Body of pancreas (tissue), 4 donors: ENCODE measurements around the gene DEPDC5. TPM values are rescaled to one million over a fixed set of nuclear protein-coding genes. Genes with fewer than 3 reads are reported as not detected.

ENCODE experiments used
- ATAC-seq: fragments of 150-250 bp; one replicate; pipeline ENCODE4 v1.9.1; 2016
- DNase-seq, 4 donors: peaks; one replicate each; pipeline ENCODE4 v3.0.0-alpha.2; 2019
- H3K27ac ChIP-seq, 4 donors: fragments of 200-600 bp; sonication (generic); 1 replicate in 3 of 4; 2 replicates in 1 of 4; pipeline versions ENCODE4 v1.5.1 to v1.6.1; 2016 to 2019; ENCODE audit warnings: mild to moderate bottlenecking in 1 of 4, mixed read lengths in 1 of 4, moderate library complexity in 1 of 4
- H3K27me3 ChIP-seq, 2 donors: fragments of 200-600 bp; sonication (generic); one replicate each; pipeline ENCODE4 v1.6.0; 2016; ENCODE audit warnings: mild to moderate bottlenecking in 1 of 2
- H3K36me3 ChIP-seq, 2 donors: fragments of 200-600 bp; sonication (generic); replicated peaks in 1 of 2; 2 replicates each; pipeline ENCODE4 v1.5.1; 2016; ENCODE audit warnings: low read depth in 2 of 2; ENCODE audit not compliant: insufficient read depth in 1 of 2
- H3K4me1 ChIP-seq: fragments of 200-600 bp; sonication (generic); one replicate; pipeline ENCODE4 v1.6.0; 2016
- H3K4me3 ChIP-seq, 2 donors: fragments of 200-600 bp; sonication (generic); 1 replicate in 1 of 2; 2 replicates in 1 of 2; pipeline ENCODE4 v1.5.1; 2016 to 2019
- H3K9me3 ChIP-seq, 3 donors: fragments of 200-600 bp; sonication (generic); 1 replicate in 2 of 3; 2 replicates in 1 of 3; pipeline ENCODE4 v1.5.1; 2016
- POLR2A ChIP-seq, 3 donors: fragments of 450-650 bp; IDR thresholded peaks; one replicate each; pipeline ENCODE4 v1.6.1; 2016; ENCODE audit warnings: antibody characterized with exemption in 3 of 3, mild to moderate bottlenecking in 2 of 3
- WGBS, 2 donors: methylation state at CpG; one replicate each; pipeline ENCODE4 v1.1.5; 2017; 5-methylcytosine and 5-hydroxymethylcytosine counted together
- intact Hi-C: fragments of 100-400 bp; cut with DNase I; formaldehyde crosslinking; loops from one replicate; pipeline ENCODE4 v1.15.1; 2023
- total RNA-seq, 2 donors: library from RNA; depleted of rRNA; stranded (reverse); fragments of >200 nt; gene quantifications; one replicate each; pipeline ENCODE4 v1.1.0, GENCODE V29; 2016
- TF ChIP-seq, protein P1 (sequence below), 7 experiments: fragments of 450-650 bp in 4 of 7; fragments of 200-600 bp in 3 of 7; sonication (generic) in 3 of 7; IDR thresholded peaks; one replicate each; pipeline ENCODE4 v1.5.1; 2016 to 2019; ENCODE audit warnings: antibody characterized with exemption in 7 of 7

Gene DEPDC5
- total RNA-seq, 2 donors from 2014 or later: 21.4 to 40.0 TPM

DNA sequence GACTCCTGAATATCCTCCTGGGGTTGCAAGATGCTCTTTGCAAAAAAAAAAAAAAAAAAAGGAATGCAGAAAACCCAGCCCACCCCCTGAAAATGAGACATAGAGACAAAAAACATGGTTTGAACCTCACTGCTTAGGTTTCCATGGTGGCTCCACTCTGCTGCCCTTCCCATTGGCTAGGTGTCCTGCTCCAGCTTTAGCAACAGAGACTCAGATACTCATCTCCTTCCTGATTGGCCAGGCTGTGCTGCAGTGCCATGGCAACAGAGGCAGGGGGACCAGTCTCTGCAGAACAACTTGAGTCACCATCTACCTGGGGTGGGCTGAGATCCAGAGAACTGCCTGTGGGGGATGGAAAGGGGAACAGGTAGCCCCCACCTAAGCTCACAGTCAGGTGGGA lies 173.2 kb downstream of the DEPDC5 start:
- no peak for ATAC-seq
- Histone ChIP-seq H3K4me3 (no peak overlapping the region), H3K27me3 (no peaks in the 10 kb centered on the region), H3K9me3 (no peaks in the 10 kb centered on the region), H3K27ac (no peak overlapping the region), H3K4me1 (no peaks in the 10 kb centered on the region), H3K36me3 (no peaks in the 10 kb centered on the region)
- DNase-seq: no peak
- TF ChIP-seq, protein P1, sequence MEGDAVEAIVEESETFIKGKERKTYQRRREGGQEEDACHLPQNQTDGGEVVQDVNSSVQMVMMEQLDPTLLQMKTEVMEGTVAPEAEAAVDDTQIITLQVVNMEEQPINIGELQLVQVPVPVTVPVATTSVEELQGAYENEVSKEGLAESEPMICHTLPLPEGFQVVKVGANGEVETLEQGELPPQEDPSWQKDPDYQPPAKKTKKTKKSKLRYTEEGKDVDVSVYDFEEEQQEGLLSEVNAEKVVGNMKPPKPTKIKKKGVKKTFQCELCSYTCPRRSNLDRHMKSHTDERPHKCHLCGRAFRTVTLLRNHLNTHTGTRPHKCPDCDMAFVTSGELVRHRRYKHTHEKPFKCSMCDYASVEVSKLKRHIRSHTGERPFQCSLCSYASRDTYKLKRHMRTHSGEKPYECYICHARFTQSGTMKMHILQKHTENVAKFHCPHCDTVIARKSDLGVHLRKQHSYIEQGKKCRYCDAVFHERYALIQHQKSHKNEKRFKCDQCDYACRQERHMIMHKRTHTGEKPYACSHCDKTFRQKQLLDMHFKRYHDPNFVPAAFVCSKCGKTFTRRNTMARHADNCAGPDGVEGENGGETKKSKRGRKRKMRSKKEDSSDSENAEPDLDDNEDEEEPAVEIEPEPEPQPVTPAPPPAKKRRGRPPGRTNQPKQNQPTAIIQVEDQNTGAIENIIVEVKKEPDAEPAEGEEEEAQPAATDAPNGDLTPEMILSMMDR (IDR thresholded peaks at IDR 0.05): no peak
- no peak for TF ChIP-seq POLR2A (IDR thresholded peaks at IDR 0.05)
- intact Hi-C loops: no loop called here

DNA sequence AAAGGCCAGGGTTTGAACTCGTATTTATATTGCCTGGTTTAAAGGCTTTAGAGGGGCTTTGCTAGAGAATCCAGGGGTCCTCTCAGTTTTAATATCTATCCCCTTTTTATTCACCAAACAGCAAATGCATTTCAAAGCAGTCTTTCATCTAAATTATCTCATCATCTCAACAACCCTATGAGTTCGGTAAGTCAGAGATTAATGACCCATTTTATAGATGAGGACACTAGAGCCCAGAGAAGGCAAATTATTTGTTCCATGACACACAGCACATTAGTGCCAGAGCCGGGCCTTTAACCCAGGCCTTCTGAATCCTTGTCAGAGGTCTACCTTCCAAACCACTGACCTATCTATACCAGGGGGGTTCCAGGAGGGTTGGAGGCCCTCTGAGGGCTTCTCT lies 173.7 kb downstream of the DEPDC5 start:
- Histone ChIP-seq H3K36me3 (no peaks in the 10 kb centered on the region), H3K27me3 (no peaks in the 10 kb centered on the region), H3K4me3 (no peak overlapping the region), H3K27ac (no peak overlapping the region), H3K4me1 (no peaks in the 10 kb centered on the region), H3K9me3 (no peaks in the 10 kb centered on the region)
- 66 to 71% methylated on average over 3 of the region's 3 CpGs for WGBS, 2 donors
- intact Hi-C loops: no loop called here
- TF ChIP-seq, protein P1 (IDR thresholded peaks at IDR 0.05): no peak
- no peak for TF ChIP-seq POLR2A (IDR thresholded peaks at IDR 0.05)
- DNase-seq (no peak), ATAC-seq (no peak)

DNA sequence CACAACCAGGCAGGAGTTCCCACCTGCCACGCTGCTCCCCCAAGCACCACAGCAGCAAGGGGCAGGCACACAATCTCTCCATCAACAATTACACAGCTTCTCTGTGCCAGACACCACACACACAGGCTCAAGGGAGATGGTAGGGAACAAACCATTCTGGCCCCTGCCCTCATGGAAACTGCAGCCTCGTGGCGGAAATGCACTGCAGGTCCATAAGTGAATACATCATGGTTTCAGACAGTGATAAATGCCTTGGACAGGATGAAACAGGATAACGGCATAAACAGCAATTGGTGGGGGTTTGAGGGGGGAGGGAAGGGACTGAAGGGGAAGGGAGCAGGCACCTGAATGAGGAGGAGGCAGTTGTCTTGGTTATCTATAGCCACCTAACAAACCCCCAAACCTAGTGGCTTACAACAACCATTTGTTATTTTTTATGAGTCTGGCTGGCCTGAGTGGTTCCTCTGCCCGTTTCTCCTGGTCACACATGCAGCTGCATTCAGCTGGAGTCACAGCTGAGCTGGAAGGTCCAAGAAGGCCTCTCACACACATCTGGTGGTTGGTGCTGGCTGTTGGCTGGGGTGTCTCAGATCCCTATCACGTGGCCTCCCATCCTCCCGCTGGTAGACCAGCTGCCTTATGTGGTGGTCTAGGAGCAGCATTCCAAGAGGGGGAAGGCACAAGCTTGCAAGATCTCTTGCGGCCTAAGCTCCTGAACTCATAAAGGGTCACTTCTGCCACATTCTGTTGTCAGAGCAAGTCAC lies 175.5 kb downstream of the DEPDC5 start:
- H3K4me1 ChIP-seq: no peaks in the 10 kb centered on the region
- intact Hi-C loops: no loop called here
- H3K27me3 ChIP-seq: no peaks in the 10 kb centered on the region
- ATAC-seq (no peak), DNase-seq (no peak)
- H3K36me3 ChIP-seq: no peaks in the 10 kb centered on the region
- TF ChIP-seq, protein P1 (IDR thresholded peaks at IDR 0.05): no peak
- no peak for TF ChIP-seq POLR2A (IDR thresholded peaks at IDR 0.05)
- WGBS, 2 donors: 60 to 65% methylated on average over 8 of the region's 8 CpGs
- no peaks in the 10 kb centered on the region for H3K9me3 ChIP-seq
- H3K4me3 ChIP-seq: no peak overlapping the region
- H3K27ac ChIP-seq: no peak overlapping the region

DNA sequence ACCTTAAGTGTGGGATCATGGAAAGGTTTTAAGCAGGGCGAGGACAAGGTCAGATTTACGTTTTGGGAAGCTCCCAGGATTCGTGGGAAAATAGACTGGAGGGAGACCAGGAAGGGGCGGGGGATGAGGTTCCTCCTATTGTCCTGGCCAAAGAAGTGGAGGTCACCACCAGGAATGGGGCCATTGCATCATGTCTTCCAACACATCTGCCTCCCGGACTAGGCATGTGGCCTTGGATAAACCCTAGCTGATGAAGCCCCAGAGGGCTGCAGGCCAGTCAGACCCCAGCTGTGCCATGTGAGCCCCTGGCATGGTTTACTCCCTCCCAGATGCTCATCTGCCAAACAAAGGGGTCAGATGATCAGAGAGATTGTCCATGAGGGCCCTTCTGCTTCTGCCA lies 179.0 kb downstream of the DEPDC5 start:
- H3K27me3 ChIP-seq: no peaks in the 10 kb centered on the region
- no peak overlapping the region for H3K4me3 ChIP-seq
- ATAC-seq (no peak), DNase-seq (no peak)
- H3K9me3 ChIP-seq: no peaks in the 10 kb centered on the region
- no peak for TF ChIP-seq POLR2A (IDR thresholded peaks at IDR 0.05)
- TF ChIP-seq, protein P1 (IDR thresholded peaks at IDR 0.05): no peak
- H3K27ac ChIP-seq: no peak overlapping the region
- no peaks in the 10 kb centered on the region for H3K4me1 ChIP-seq
- WGBS, 2 donors: 52 to 55% methylated on average over 5 of the region's 5 CpGs
- intact Hi-C loops: no loop called here
- H3K36me3 ChIP-seq: no peaks in the 10 kb centered on the region

DNA sequence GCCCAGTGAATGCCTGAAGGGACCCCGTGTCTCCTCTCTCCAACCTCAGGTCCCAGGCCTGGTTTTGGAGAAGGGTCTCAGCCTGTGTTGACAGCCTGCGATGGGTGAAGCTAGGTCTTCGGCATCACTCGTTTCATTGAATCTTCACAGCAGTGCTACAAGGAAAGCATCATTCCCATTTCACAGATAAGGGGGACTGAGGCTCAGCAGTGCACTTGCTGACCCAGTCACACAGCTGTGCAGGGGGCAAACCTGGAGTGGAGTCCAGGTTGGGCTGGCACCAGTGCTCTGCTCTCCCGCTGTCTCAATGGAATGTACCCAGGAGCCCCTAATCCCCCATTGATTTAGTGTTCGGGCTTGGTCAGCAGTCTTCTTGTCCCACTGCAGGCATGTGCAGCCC lies 179.6 kb downstream of the DEPDC5 start:
- Histone ChIP-seq H3K9me3 (no peaks in the 10 kb centered on the region), H3K36me3 (no peaks in the 10 kb centered on the region), H3K4me1 (no peaks in the 10 kb centered on the region), H3K4me3 (no peak overlapping the region), H3K27me3 (no peaks in the 10 kb centered on the region), H3K27ac (no peak overlapping the region)
- intact Hi-C loops: no loop called here
- 86 to 92% methylated on average over 4 to 6 of the region's 6 CpGs for WGBS, 2 donors
- DNase-seq: no peak
- TF ChIP-seq, protein P1 (IDR thresholded peaks at IDR 0.05): no peak
- no peak for TF ChIP-seq POLR2A (IDR thresholded peaks at IDR 0.05)
- no peak for ATAC-seq
